Right lobe of liver (tissue), 6 donors: ENCODE data around the gene TCP1. TPM values are rescaled to one million over a fixed set of nuclear protein-coding genes. Genes with fewer than 3 reads are reported as not detected.

Source experiments
- ATAC-seq, 4 donors: fragments of 200-7000 bp; cut with Tn5 transposase; one replicate each; pipeline ENCODE4 v1.9.1; 2020; ENCODE audit warnings: mild to moderate bottlenecking in 4 of 4, moderate library complexity in 4 of 4
- DNase-seq, 3 donors: peaks; one replicate each; pipeline ENCODE4 v3.0.0-alpha.2; 2020
- H3K27ac ChIP-seq, 3 donors: fragments of 200-600 bp; one replicate each; pipeline ENCODE4 v1.8.0; 2022
- H3K27me3 ChIP-seq, 2 donors: fragments of 200-600 bp; one replicate each; pipeline ENCODE4 v1.8.0; 2022
- H3K36me3 ChIP-seq, 4 donors: fragments of 200-600 bp; sonication (generic) in 1 of 4; one replicate each; pipeline versions ENCODE4 v1.5.1 to v1.8.0; 2017 to 2022; ENCODE audit warnings: control low read depth in 1 of 4
- H3K4me1 ChIP-seq, 4 donors: fragments of 200-600 bp; sonication (generic) in 1 of 4; one replicate each; pipeline versions ENCODE4 v1.5.1 to v1.8.0; 2017 to 2022; ENCODE audit warnings: control low read depth in 1 of 4
- H3K4me3 ChIP-seq, 3 donors: fragments of 200-600 bp; one replicate each; pipeline ENCODE4 v1.8.0; 2022
- H3K9me3 ChIP-seq, 4 donors: fragments of 200-600 bp; sonication (generic) in 1 of 4; one replicate each; pipeline versions ENCODE4 v1.5.1 to v1.8.0; 2017 to 2022; ENCODE audit warnings: control low read depth in 1 of 4
- POLR2A ChIP-seq: fragments of 450-650 bp; IDR thresholded peaks from one replicate; pipeline ENCODE4 v1.6.1; 2017; ENCODE audit warnings: antibody characterized with exemption, mild to moderate bottlenecking
- WGBS: methylation state at CpG from one replicate; pipeline ENCODE4 v1.1.6; 2018; ENCODE audit warnings: low coverage, low lambda C conversion rate; ENCODE audit not compliant: insufficient coverage; ENCODE audit errors: missing lambda C conversion rate; 5-methylcytosine and 5-hydroxymethylcytosine counted together
- intact Hi-C, 2 donors: fragments of 100-400 bp; cut with DNase I; formaldehyde crosslinking; loops; one replicate each; pipeline versions ENCODE4 v1.11.2 to v1.14.1; 2022
- total RNA-seq, 6 experiments: library from RNA; depleted of rRNA in 2 of 6; stranded (reverse); fragments of >200 nt in 2 of 6; fragmentation: NEBNext Ultra II Directional in 3 of 6; extraction: Animal tissue kit (Norgen Biotek cat#: 25700) in 3 of 6; gene quantifications; one replicate each; pipeline versions ENCODE4 v1.1.0 to v1.2.4, GENCODE V29; 2016 to 2023
- TF ChIP-seq, protein P1 (sequence below), 4 donors: fragments of 200-600 bp in 3 of 4; fragments of 450-650 bp in 1 of 4; IDR thresholded peaks; one replicate each; pipeline versions ENCODE4 v1.5.1 to v1.8.0; 2016 to 2022; ENCODE audit warnings: antibody characterized with exemption in 4 of 4, mild to moderate bottlenecking in 2 of 4
- donor health status: DM: no; HTN: yes; CAD: no.
- donor health status: DM: no; HTN: no; CAD: no.
- donor health status: DM: no; HTN: no; CAD: no.
- donor health status: DM: no; HTN: yes; CAD: no.
- donor health status: DM: no; HTN: yes; CAD: no.

TCP1 gene
- total RNA-seq, 6 experiments from 2014 or later: 50.4 to 97.1 (median 77.8) TPM

DNA sequence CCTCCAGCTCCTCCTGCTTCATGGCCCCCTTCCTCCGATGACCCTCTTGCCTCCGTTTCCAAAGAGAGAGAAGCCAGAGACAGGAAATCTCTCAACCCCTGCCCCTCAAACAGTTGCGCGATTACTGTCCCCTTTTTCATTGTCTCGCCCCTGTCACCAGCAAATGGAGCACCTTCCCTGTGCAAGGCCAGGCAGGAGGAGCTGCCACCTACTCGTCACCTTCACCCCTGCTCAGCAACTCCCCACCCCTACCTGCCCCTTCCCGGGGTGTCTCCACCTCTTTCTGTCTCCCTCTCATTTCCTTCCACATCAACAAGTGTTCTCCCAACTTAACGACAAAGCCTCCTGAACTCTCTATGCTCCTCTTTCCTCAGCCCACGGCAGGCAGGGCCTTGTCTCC, 24.4 kb upstream of the TCP1 start:
- Histone ChIP-seq H3K36me3 (no peaks in the 10 kb centered on the region), H3K27me3 (no peaks in the 10 kb centered on the region), H3K4me1 (no peaks in the 10 kb centered on the region), H3K4me3 (no peak overlapping the region), H3K9me3 (no peaks in the 10 kb centered on the region), H3K27ac (no peak overlapping the region)
- intact Hi-C loops: no loop called here
- TF ChIP-seq POLR2A: no peak
- TF ChIP-seq, protein P1, sequence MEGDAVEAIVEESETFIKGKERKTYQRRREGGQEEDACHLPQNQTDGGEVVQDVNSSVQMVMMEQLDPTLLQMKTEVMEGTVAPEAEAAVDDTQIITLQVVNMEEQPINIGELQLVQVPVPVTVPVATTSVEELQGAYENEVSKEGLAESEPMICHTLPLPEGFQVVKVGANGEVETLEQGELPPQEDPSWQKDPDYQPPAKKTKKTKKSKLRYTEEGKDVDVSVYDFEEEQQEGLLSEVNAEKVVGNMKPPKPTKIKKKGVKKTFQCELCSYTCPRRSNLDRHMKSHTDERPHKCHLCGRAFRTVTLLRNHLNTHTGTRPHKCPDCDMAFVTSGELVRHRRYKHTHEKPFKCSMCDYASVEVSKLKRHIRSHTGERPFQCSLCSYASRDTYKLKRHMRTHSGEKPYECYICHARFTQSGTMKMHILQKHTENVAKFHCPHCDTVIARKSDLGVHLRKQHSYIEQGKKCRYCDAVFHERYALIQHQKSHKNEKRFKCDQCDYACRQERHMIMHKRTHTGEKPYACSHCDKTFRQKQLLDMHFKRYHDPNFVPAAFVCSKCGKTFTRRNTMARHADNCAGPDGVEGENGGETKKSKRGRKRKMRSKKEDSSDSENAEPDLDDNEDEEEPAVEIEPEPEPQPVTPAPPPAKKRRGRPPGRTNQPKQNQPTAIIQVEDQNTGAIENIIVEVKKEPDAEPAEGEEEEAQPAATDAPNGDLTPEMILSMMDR (IDR thresholded peaks at IDR 0.05): no peak
- no peak for ATAC-seq
- DNase-seq: no peak
- 80% methylated on average over 7 of the region's 9 CpGs for WGBS

DNA sequence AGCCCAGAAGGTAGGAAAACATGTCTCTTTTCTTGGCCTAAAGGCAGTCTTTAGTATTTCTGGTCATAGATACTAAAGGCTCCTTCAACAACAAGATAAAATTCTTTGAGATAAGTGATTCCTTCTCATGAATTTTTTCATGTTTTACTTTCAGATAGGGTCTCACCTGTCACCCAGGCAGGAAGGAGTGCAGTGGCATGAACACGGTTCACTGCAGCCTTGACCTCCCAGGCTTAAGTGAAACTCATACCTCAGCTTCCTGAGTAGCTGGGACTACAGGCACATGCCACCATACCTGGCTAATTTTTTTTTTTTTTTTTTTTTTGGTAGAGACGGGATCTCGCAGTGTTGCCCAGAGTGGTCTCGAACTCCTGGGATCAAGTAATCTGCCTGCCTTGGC, 19.7 kb upstream of the TCP1 start:
- no peaks in the 10 kb centered on the region for H3K36me3 ChIP-seq
- WGBS: 66% methylated on average over 4 of the region's 4 CpGs
- peaks cover 0 to 9% (median 0%) of the 10 kb centered on the region in 4 donors for H3K4me1 ChIP-seq
- DNase-seq: no peak
- H3K9me3 ChIP-seq: no peaks in the 10 kb centered on the region
- intact Hi-C loops: no loop called here
- H3K27ac ChIP-seq: no peak overlapping the region
- ATAC-seq: no peak
- no peaks in the 10 kb centered on the region for H3K27me3 ChIP-seq
- TF ChIP-seq POLR2A: no peak
- TF ChIP-seq, protein P1 (IDR thresholded peaks at IDR 0.05): no peak
- H3K4me3 ChIP-seq: no peak overlapping the region

DNA sequence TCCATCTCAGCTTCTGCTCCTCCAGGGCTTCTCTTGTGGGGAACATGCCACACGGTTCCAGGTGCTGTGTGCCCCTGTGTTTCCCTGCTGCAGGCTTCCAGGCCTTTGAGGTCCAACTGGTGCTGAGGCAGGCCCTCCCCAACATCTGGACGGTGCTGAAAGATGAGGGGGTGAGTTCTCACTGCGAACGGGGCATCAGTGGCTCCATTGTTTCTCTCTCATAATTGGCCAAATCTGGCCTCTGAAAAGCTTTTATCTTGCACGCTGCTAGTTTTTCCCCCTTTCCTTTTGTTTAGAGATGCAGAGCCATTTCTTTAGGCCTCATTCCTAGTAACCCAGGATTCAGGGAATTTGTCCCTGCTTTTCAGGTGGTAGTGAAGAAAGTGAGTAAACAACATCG, 19.2 kb upstream of the TCP1 start:
- TF ChIP-seq, protein P1 (IDR thresholded peaks at IDR 0.05): no peak
- ATAC-seq: no peak
- WGBS: 80% methylated on average over 6 of the region's 6 CpGs
- peaks cover 0 to 9% (median 0%) of the 10 kb centered on the region in 4 donors for H3K4me1 ChIP-seq
- no peaks in the 10 kb centered on the region for H3K9me3 ChIP-seq
- H3K4me3 ChIP-seq: no peak overlapping the region
- DNase-seq: no peak
- H3K36me3 ChIP-seq: no peaks in the 10 kb centered on the region
- no peak overlapping the region for H3K27ac ChIP-seq
- H3K27me3 ChIP-seq: no peaks in the 10 kb centered on the region
- intact Hi-C loops: no loop called here

DNA sequence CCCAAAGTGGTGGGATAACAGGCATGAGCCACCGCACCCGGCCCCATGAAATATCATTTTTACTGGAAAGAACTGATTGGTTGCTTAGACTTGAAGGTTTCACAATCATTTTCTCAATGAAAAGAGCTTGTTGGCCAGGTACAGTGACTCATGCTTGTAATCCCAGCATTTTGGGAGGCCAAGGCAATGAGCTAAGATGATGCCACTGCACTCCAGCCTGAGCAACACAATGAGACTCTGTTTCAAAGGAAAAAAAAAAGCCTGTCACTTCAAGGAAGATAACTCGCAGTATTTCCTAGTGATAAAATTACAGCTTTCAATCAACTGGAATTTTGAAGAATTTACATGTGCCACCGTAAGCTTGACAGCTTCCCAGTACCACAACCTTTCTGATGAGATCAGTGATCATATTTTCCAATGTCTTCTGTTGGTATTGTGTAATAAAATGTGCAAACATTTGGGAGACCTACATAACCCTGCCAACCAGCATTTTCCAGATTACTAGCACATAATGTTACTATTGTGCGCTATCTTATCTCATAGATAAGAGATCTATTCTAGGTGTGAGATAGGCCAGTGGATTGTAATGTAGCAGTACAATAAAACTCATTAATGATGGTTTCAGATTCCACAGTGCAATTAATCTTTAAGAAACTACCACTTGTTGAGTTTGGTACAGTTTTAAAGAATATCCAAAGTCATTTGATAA, 17.9 kb upstream of the TCP1 start:
- intact Hi-C loops: no loop called here
- Histone ChIP-seq H3K27ac (no peak overlapping the region), H3K4me3 (no peak overlapping the region), H3K36me3 (no peaks in the 10 kb centered on the region), H3K4me1 (peaks cover 0 to 9% (median 0%) of the 10 kb centered on the region in 4 donors), H3K9me3 (no peaks in the 10 kb centered on the region), H3K27me3 (no peaks in the 10 kb centered on the region)
- ATAC-seq: peak; percentile 66 to 75 (median 70)
- DNase-seq: no peak
- no peak for TF ChIP-seq POLR2A
- TF ChIP-seq, protein P1 (IDR thresholded peaks at IDR 0.05): no peak
- WGBS: 59% methylated on average over 4 of the region's 5 CpGs
